GM19397 (cell line): ENCODE results near the gene KLC1.

Experiments used
- ATAC-seq: cut with Tn5 transposase; IDR thresholded peaks from one replicate; pipeline ENCODE4 v1.9.1; 2021; ENCODE audit warnings: mild to moderate bottlenecking, moderate library complexity; ENCODE audit not compliant: unreplicated experiment

The KLC1 gene

DNA sequence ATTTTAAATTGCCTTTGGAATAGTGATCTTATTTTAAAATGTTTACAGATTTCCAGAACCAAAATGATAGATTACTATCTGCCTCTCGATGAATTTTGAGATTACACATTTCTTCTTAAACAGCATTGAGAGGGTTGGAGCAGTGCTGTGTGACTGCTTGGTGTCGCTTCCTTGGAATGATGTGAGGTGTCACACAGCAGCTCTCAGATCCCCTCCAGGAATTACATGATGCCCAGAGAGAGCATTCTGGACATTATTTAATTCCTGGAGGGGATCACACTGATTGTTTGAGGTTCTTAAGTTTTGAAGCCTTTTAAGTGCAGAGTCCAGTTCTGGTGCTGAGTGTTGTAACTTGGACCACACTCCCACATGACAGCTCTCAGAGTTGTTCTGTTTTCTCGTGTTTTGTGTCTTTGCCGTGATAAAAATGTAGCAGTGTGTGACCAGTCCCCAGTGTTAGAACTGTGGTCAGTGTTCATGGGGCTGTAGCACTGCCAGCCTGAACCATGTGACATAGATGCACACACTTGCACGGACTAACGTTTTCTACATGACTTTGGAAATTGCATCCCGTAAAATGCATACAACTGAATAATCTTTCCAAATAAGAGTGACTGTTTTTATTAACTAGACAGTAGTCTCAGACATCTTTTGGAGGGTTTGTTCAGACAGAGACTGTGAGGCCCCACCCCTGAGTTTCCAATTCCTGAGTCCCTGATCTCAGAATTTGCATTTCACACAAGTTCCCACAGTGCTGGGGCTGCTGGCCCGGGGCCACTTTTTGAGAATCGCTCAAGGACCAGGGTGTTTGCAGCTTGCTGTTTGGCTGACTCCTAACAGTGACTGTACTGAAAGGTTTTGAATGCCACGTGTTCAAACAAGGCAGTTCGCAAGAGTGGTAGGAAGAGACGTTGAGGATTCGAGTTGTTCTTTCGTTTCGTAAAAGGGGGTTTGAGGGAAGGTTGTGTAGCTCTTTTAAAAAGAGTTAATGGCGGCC lies 60.2 kb downstream of the KLC1 start:
- no peak for ATAC-seq

DNA sequence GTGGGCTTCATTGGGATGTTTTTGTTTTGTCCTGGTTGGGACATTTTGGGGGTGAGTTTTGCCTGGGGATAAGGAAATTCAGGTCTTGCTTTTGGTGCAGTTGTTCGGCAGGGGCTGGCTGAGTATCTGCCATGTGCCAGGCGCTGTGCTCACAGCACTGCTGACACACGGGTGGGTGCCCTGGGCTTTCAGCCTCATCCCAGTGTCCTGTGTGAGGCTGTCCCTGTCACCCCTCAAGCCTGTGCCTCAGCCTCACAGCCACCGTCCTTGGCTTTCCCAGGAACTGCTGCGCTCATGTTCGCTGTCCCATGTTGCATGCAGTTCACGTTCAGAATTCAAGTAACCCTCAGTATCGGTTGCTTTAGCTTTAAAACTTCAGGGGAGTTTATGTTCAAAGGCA lies 61.3 kb downstream of the KLC1 start:
- no peak for ATAC-seq

DNA sequence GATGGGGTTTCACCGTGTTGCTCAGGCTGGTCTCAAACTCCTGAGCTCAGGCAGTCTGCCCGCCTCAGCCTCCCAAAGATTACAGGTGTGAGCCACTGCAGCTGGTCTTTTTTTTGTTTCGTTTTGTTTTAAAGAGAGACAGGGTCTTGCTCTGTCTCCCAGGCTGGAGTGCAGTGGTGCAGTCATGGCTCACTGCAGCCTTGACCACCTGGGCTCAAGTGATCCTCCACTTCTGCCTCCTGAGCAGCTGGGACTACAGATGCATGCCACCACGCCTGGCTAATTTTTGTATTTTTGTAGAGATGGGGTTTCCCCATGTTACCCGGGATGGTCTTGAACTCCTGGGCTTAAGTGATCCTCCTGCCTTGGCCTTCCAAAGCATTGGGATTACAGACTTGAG lies 62.6 kb downstream of the KLC1 start:
- peak; percentile 72 for ATAC-seq

DNA sequence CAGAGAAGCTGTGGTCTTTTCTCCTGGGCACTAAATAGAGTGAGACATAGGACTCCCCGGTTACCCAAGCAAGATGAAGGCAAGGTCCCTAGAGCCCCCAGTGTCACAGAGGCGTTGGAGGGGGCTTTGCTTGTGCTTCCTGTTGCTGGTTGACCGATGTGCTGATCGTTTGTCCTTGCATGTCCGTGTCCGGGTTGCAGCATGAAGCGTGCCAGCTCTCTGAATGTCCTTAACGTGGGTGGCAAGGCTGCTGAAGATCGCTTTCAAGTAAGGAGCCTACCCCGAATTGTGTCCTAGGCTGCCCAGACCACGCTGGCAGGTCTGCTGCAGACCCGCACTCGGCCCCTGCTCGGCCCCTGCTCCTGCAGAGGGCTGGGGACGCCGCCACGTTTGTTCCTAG lies 63.1 kb downstream of the KLC1 start:
- ATAC-seq, result peak; percentile 14

DNA sequence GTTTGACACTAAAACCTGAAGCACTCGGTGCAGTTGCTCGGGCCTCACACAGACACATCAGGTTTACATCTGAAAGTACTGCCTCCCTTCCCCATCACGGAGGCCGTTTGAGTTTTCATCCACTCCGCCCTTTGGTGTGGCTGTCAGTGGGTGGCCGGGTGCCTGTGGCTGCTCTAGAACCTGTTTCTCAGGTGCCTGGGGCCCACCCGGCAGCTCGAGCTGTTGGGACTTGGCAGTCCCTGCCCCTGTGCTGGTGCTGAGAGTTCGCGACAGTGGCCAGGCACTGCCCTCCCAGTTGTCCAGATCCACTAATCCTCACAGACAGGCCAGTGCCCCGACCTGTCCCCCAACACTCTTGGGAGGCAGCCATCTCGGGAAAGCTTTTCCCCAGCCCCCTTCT lies 63.9 kb downstream of the KLC1 start:
- no peak for ATAC-seq

DNA sequence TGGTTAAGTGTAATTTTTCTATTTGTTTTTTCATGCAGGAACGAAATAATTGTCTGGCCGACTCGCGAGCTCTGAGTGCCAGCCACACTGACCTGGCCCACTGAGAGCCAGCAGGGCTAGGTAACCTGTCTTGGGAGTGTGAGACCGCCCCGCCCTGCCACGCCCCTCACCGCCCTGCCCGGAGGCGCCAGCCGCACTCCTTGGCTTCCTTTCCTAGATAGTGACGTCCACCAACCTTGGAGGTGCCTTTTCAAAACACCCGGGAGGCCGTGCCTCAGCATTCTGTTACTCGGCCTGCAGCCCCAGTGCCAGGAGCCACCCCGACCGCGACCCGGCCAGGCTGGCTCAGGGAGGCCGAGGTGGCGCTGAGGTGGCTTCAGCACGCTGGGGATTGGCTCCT lies 64.5 kb downstream of the KLC1 start:
- no peak for ATAC-seq

DNA sequence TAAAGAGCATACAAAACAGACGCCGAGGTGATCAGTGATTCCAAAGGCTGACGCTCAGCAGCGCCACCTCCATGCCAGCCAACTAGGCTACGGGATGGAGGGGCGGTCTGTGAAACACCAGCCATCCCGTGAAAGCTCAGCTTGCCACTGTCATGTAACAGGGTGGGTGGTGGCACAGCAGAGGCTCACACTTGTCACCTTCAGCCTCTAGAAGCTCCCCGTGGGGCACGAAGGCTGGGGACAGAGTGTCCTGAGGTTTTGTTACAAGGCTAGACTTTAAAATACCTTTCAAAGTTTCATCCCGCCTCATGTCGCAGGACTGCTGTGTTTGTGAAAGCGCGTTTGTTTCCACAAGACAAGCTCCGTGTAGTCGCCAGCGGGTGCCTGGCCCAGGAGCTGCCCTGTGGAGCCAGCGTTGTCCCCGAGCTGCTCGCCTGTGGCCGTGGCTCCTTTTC lies 65.6 kb downstream of the KLC1 start:
- ATAC-seq, result no peak

DNA sequence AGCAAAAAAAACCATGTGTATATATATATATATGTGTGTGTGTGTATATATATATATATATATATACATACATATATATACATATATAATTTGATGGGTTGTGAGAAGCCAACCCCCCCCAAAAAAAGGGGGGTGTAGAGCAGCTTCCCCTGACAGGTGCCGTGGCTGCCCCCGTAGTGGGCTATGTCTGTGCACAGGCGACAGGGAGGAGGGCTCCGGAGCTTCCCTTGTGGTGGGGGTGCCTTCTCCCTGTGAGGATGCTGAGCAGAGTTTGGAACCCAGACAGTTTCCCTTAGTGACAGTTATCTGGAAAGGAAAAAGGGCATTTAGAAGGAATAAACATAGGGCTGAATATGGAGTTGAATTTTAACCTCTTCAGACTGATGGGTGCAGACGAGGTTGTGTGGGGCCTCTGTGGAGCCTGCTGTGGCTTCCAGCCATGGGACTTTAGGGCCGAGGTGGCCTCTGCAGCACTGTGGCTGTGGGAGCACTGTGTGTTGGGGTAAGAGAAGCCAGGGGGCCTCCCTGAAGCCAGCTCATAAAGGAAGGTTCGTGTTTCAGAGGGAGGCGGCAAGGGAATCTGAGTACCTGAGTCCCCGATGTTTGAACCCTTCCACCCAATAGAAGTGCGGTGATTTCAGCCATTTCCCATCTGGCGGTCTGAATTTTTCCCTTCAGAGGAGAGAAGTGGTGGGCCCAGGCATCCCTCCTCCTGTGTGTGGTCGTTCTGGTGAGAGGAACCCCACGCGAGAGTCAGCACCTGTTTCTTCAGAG lies 66.5 kb downstream of the KLC1 start:
- ATAC-seq, result no peak

DNA sequence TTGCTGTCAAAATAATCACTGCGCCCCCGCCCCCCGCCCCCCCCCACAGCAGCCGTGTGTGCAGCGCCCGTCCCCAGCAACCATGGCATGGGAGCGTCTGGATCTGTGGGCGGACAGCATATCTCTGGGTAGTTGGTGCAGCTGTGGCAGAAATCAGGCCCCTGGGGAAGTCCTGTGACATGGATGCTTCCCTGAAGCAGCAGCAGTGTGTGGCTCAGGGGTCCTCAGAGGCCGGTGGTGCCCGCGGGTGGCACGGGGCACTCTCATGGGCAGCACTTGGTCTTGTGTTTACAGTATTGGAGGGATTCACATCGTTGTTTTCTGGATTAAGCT lies 67.0 kb downstream of the KLC1 start:
- no peak for ATAC-seq

DNA sequence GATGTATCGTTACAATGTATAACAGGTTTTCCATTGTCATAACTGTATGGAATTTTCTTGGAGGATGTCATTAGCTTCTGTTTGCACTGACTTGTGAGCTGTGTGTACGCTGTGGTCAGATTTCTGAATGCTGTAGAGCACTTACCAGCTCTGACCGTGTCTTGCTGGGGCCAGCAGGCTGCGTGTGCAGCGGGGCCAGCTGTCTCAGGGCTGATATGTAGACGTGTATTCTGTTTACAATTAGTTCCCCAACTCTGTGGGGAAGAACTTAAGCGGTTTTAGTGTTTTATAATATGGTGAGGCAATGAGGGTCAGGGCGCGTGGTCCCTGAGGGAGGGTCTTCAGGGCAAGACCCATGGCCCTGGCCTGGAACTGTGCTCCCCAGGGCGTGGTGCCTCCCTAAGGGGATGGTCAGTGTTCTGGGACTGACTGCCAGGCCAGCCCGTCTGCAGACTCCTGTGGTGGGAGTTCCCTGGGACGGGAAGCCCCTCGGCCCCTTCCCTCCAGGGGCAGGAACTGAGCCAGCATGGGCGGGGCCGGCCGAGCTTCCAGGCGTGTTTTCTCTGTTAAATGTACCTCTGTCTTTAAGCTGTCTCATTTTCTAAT lies 67.6 kb downstream of the KLC1 start:
- no peak for ATAC-seq

DNA sequence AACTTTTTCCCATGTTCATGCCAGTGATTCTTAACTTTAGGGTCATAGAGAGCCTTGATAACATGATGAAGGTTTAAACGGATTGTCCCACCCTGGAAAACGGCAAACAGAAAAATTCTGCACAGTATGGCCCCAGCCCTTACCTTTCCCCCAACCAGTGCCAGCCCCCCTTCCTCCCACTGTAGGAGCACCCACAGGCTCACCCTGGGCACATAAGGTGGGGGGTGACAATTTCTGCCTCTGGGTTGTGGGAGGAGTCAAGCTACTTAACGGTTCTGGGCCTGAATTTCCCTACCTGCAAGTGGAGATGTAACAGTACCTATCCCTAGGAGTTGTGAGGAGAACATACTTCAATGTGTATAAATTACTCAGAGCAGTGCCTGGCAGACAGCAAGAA lies 68.2 kb downstream of the KLC1 start:
- no peak for ATAC-seq

DNA sequence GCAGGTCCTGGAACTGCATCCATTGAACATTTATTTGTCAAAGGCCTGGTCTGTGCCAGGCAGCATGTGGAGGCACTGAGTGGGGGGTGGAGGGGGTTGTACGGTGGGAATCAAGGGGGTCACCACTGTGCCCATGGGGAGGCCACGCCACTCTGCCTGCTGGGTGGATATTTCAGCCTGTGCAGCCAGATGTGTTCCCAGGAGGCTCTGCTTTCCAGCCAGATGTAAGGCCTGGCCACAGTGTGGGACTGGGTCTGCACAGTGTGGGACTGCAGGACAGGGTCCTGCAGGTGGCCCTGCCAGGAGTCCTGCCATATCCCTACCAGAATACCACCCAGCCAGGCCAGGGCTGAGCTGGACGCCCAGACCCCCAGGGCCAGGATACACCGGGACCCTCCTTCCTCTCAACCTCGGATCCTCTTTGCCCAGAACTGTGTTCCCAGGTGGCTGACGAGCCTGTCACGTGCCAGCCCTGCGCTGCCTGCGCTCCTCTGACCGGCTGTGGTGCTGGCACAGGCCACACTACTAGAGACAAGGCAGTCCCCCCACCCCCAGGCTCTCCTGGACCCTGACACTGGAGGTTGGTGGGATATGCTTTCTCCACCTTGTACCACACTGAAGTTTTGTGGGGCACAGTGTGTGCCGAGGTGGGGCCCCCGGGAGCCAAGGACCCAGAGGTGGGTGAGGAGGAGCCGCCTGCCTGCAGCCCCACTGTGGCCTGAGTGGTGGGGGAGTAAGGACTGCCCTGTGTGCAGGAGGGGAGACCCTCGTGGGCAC lies 68.8 kb downstream of the KLC1 start:
- no peak for ATAC-seq

DNA sequence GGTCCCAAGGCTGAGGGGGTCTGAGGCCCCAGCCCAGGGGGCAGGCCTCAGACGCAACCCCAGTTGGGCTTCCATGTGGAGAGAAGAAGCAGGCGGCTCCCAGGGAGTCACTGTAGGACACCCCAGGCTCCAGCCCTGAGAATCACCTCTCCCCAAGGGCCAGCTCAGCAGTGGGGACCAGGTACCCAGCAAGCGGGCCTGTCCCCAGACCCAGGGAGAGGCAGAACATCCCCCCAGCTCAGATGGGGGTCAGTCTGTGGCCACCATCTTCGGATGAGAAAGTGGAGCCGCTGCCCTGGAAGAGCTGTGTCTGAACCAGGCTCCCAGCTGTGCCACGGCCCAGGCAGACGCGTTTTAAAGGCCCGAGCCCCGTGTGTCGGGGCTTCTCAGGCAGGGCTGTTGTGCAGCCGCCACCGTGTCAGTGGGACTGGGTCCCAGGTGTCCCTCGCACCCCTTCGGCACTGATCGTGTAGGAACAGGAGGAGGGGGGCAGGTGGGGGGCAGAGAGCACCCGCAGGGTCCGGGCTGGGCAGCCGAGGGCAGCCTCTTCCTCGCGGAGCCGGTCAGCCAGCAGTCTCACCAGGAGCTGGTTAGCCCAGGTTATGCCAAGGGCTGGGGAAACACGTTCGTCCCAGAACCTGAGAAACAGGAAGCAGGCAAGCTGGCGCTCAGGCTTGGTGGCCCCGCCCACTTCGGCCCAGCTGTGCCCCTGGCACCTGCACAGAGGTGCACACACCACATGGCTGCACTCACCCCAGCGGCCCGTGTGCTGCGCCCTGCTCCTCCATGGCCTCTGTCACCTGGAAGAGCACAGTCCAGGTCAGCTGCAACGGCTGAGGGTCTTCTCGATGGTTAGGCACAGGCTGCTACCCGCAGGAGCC lies 69.6 kb downstream of the KLC1 start:
- no peak for ATAC-seq

DNA sequence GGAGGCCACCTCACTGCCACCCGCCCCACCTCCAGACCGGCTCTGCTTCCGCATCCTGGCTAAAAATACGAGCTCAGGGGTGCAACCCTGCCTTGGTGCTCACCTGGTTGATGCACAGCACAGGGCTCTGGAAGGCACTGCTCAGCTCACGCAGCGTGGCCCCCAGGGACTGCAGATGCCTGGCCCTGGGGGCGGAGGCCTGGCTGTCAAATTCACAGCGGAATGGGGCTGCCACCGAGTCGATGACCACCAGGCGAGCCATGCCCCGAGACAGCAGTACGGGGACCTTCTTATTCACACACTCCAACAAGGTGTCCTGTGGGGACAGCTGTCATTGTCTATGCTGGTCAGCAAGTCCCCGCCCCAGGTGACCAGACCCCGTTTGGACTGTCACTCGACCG lies 70.2 kb downstream of the KLC1 start:
- no peak for ATAC-seq

DNA sequence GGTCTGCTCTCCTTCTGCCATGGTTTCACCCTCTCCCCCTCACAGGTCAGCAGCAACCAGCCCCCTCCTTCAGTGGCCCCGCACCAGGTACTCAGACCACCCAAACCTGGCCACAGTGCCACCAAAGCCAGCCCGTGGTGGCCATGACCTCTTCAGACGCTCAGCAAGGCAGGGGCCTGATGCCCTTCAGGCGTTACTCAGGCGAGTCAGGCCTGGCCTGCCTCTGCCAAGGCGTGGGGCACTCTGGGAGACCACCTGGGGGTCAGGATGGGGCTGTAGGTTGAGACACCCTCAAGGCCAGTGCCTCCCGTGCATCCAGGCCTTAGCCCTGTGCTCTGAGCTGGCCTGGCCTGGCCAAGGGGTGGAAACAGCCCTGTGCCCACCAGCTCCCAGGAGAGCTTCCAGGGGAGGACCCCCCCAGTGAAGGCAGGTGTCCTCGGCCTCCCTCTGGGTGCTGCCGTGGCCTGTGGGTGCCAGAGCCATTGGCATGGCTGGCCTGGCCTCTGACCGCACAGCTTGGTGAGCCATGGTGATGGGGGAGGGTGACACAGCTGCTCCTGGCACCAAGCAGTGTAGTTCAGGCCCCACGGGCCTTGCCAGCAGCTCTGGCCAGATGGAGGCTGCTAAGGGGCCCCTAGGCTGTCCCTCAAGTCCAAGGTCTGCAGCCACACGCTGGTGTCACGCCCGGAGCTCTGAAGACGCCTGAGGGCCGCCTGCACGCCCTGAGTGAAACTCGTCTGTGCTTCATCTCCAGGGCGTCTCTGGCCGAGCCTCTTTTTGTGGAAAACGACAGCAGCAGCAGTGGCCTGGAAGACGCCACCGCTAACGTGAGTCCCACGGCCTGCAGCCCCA lies 71.1 kb downstream of the KLC1 start:
- no peak for ATAC-seq

DNA sequence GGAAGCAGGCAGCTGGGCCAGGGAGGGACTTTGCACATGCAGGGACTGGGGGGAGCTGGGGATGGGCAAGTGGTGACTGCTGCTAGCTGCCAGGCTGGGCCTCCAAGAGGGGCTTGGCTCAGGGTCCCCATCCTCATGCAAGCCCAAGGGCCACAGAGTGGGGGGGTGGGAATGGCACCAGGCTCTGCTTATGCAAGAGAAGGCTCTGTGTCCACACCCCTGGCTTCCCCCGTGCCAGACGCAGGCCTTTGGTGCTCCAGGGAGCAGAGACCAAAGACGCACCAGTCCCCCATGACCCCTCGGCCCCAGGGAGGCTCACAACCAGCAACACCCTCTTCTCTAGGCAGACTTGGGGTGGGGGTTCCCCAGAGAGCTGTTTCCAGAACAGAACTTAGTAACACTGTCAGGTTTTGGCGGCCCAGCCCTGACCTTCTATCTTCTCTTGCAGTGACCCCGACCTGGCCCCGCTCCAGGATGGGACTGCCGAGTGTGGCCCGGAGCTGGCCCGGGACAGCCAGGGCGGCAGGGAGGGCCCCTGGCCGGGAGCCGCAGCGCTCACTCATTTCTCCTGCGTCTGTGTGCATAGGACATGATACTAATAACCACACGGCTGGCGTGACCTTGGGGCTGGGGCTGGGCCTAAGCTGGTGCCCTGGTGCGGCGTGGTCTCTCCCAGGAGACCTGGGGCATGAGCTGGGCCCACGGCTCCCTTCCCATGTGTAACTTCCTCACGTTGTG lies 71.9 kb downstream of the KLC1 start:
- ATAC-seq, result no peak

DNA sequence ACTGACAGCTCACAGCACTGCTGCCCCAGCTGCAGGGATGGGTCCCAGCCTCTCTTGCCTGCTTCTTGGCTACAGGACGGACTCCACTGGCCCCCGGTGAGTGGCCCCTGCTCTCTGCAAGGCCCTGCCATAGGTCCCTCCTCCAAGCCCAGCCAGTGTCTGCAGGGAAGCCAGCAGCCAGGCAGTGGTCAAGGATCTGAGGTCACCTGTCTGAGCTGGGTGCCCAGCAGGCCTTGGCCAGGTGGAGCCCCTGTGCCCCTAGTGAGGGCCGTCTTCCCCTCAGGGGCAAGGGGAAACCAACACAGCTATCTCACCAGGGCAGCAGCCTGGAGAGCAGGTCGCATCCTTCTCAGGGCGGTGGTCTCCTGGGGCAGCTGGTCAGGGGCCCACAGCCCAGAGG lies 73.1 kb downstream of the KLC1 start:
- no peak for ATAC-seq
